Ishikawa (cell line): ENCODE data around the gene RTN3.

Experiments
- CEBPB ChIP-seq: IDR thresholded peaks from 2 replicates; pipeline ENCODE4 v1.6.1; 2012
- CREB1 ChIP-seq: IDR thresholded peaks from 2 replicates; pipeline ENCODE4 v1.6.1; 2012; ENCODE audit warnings: low read depth
- EGR1 ChIP-seq: IDR thresholded peaks from 2 replicates; pipeline ENCODE4 v1.6.1; 2012
- EP300 ChIP-seq: IDR thresholded peaks from 2 replicates; pipeline ENCODE4 v1.6.1; 2012; ENCODE audit warnings: borderline replicate concordance
- FOXM1 ChIP-seq: IDR thresholded peaks from 2 replicates; pipeline ENCODE4 v1.6.1; 2012; ENCODE audit warnings: low read depth, borderline replicate concordance
- NFIC ChIP-seq: IDR thresholded peaks from 2 replicates; pipeline ENCODE4 v1.6.1; 2012
- RAD21 ChIP-seq: IDR thresholded peaks from 2 replicates; pipeline ENCODE4 v1.6.1; 2012; ENCODE audit warnings: low read depth
- TAF1 ChIP-seq: IDR thresholded peaks from 2 replicates; pipeline ENCODE4 v1.6.1; 2012; ENCODE audit warnings: low read depth, mild to moderate bottlenecking
- TCF12 ChIP-seq: IDR thresholded peaks from 2 replicates; pipeline ENCODE4 v1.6.1; 2012; ENCODE audit warnings: low read depth
- TEAD4 ChIP-seq: IDR thresholded peaks from 2 replicates; pipeline ENCODE4 v1.6.1; 2012
- YY1 ChIP-seq: IDR thresholded peaks from 2 replicates; pipeline ENCODE4 v1.6.1; 2012; ENCODE audit warnings: low read depth
- ZBTB7A ChIP-seq: IDR thresholded peaks from 2 replicates; pipeline ENCODE4 v1.6.1; 2012; ENCODE audit warnings: low read depth
- TF ChIP-seq, protein P1 (sequence below): IDR thresholded peaks from 2 replicates; pipeline ENCODE4 v1.6.1; 2012
- TF ChIP-seq, protein P2 (sequence below): IDR thresholded peaks from 2 replicates; pipeline ENCODE4 v1.6.1; 2012; ENCODE audit warnings: low read depth, mild to moderate bottlenecking
- TF ChIP-seq, protein P3 (sequence below): IDR thresholded peaks from 2 replicates; pipeline ENCODE4 v1.6.1; 2012

Gene RTN3

DNA sequence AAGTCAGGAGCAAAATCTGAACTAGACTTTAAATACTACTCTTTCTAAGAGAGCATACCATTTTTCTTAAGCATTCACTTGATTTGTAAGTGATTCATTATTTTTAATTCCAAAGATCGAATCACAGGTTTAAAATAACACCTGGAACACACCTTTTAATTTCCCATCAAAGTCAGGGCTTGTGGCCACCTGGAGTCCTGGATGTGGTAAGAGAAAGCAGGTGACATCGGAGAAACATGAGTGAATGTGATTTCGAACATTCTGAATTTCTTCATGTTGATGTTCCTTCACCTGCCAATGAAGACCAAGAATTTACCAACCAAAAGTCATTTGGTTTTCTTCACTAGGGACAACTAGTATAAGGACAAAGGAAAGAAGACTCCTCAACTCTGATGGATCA lies 38.1 kb upstream of the RTN3 start:
- no peak for TF ChIP-seq EGR1
- TF ChIP-seq, protein P1, sequence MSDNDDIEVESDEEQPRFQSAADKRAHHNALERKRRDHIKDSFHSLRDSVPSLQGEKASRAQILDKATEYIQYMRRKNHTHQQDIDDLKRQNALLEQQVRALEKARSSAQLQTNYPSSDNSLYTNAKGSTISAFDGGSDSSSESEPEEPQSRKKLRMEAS: no peak
- no peak for TF ChIP-seq CREB1
- TF ChIP-seq EP300: no peak
- TF ChIP-seq, protein P2, sequence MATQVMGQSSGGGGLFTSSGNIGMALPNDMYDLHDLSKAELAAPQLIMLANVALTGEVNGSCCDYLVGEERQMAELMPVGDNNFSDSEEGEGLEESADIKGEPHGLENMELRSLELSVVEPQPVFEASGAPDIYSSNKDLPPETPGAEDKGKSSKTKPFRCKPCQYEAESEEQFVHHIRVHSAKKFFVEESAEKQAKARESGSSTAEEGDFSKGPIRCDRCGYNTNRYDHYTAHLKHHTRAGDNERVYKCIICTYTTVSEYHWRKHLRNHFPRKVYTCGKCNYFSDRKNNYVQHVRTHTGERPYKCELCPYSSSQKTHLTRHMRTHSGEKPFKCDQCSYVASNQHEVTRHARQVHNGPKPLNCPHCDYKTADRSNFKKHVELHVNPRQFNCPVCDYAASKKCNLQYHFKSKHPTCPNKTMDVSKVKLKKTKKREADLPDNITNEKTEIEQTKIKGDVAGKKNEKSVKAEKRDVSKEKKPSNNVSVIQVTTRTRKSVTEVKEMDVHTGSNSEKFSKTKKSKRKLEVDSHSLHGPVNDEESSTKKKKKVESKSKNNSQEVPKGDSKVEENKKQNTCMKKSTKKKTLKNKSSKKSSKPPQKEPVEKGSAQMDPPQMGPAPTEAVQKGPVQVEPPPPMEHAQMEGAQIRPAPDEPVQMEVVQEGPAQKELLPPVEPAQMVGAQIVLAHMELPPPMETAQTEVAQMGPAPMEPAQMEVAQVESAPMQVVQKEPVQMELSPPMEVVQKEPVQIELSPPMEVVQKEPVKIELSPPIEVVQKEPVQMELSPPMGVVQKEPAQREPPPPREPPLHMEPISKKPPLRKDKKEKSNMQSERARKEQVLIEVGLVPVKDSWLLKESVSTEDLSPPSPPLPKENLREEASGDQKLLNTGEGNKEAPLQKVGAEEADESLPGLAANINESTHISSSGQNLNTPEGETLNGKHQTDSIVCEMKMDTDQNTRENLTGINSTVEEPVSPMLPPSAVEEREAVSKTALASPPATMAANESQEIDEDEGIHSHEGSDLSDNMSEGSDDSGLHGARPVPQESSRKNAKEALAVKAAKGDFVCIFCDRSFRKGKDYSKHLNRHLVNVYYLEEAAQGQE: no peak
- no peak for TF ChIP-seq CEBPB
- TF ChIP-seq NFIC: no peak
- no peak for TF ChIP-seq RAD21
- TF ChIP-seq FOXM1: no peak
- TF ChIP-seq, protein P3, sequence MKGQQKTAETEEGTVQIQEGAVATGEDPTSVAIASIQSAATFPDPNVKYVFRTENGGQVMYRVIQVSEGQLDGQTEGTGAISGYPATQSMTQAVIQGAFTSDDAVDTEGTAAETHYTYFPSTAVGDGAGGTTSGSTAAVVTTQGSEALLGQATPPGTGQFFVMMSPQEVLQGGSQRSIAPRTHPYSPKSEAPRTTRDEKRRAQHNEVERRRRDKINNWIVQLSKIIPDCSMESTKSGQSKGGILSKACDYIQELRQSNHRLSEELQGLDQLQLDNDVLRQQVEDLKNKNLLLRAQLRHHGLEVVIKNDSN: no peak
- TF ChIP-seq TAF1: no peak
- no peak for TF ChIP-seq TCF12
- no peak for TF ChIP-seq YY1
- no peak for TF ChIP-seq ZBTB7A
- TF ChIP-seq TEAD4: no peak

DNA sequence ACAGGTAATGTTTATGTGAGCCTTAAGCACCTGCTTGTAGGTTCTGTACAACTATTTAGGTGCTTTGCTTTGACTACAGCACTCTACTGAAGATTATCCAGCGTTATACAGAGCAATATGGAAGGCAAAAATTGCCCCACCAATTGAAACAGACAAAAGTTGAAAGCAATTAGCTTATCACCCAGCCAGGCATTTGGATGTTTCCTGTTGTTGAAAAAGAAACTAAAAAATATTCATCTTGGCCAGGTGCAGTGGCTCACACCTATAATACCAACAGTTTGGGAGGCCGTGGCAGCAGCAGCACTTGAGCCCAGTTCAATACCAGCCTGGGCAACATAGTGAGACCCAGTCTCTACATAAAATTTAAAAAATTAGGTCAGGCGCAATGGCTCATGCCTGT lies 28.6 kb upstream of the RTN3 start:
- TF ChIP-seq TEAD4: no peak
- TF ChIP-seq, protein P2: no peak
- no peak for TF ChIP-seq RAD21
- TF ChIP-seq CREB1: no peak
- TF ChIP-seq, protein P3: no peak
- TF ChIP-seq FOXM1: no peak
- no peak for TF ChIP-seq TAF1
- TF ChIP-seq EP300: no peak
- no peak for TF ChIP-seq ZBTB7A
- TF ChIP-seq, protein P1: no peak
- no peak for TF ChIP-seq NFIC
- no peak for TF ChIP-seq EGR1
- no peak for TF ChIP-seq TCF12
- no peak for TF ChIP-seq YY1
- TF ChIP-seq CEBPB: no peak

DNA sequence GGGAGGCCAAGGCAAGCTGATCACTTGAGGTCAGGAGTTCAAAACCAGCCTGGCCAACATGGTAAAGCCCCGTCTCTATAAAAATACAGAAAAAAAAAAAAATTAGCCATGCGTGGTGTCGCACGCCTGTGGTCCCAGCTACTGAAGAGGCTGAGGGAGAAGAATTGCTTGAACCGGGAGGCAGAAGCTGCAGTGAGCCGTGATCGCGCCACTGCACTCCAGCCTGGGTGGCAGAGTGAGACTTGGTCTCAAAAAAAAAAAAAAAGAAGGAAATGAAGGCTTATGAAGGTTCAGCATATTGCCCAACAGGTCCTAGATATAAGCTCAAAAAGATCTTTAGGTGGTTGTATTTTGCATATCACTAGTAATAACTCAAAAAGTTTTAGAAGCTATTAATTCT lies 20.3 kb upstream of the RTN3 start:
- no peak for TF ChIP-seq TEAD4
- no peak for TF ChIP-seq FOXM1
- TF ChIP-seq NFIC: no peak

DNA sequence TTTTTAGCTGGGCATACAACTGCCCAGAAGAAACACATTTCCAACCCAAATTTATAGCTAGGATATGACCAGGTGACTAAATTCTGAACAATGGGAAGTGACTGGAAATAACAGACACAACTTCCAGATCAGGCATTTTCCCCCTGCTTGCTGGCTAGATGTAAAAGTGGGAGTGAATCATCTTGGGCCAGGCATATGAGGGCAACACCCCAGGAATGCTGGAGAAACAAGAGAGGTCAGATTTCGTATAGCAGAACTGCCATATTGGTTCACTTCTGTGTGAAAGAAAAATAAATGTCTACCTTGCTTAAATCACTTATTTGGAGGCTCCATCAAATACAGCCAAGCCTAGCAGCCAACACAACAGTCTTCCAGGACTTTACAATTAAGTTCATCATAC lies 17.5 kb upstream of the RTN3 start:
- TF ChIP-seq, protein P3: no peak
- no peak for TF ChIP-seq EP300
- 0 out of 2 replicates have a peak, but pooled peaks have one; percentile 17 for TF ChIP-seq TEAD4
- TF ChIP-seq ZBTB7A: no peak

DNA sequence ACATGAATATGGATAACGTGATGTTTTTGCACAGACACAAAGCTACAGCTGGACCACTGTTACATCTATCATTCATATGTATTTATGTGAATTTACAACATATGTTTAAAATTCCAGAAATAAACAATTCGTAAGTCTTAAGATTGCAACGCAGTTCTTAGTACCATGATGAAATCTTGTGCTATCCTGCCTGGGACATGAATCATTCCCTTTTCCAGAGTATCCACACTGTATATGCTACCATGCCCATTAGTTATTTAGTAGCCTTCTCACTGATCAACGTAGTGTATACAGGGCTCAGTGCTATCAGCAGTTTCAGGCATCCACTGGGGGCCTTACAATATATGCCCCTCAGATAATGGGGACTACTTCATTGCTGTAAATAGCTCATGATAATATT lies 14.4 kb upstream of the RTN3 start:
- TF ChIP-seq, protein P1: no peak
- TF ChIP-seq CREB1 (no peak), EGR1 (no peak), ZBTB7A (no peak), NFIC (no peak), TCF12 (no peak), TAF1 (no peak), EP300 (no peak), RAD21 (no peak), CEBPB (no peak), YY1 (no peak), FOXM1 (no peak), TEAD4 (no peak)
- TF ChIP-seq, protein P3: no peak
- TF ChIP-seq, protein P2: no peak
